H1 (cell line): ENCODE results near the gene MCRS1. TPM values are rescaled to one million over a fixed set of nuclear protein-coding genes. Genes with fewer than 3 reads are reported as not detected.
A peak's percentile ranks its signal among the peaks of the same experiment; 100 is the strongest.

ENCODE experiments used
- ASH2L ChIP-seq: fragments of 200-600, 300-600 bp; sonication (generic); IDR thresholded peaks from one replicate; pipeline ENCODE4 v1.7.1; 2017; ENCODE audit warnings: low read length
- CBX5 ChIP-seq: fragments of 300-800, 300-1000 bp; sonication (generic); IDR thresholded peaks from 2 replicates; pipeline ENCODE4 v1.7.1; 2016; ENCODE audit warnings: antibody characterized with exemption, low read length, low read depth
- CEBPB ChIP-seq: IDR thresholded peaks from 2 replicates; pipeline ENCODE4 v1.6.1; 2012; ENCODE audit warnings: low read depth, low read length
- CTBP2 ChIP-seq: IDR thresholded peaks from 2 replicates; pipeline ENCODE4 v1.7.0; 2011; ENCODE audit warnings: borderline replicate concordance, mild to moderate bottlenecking, moderate library complexity, mixed read lengths, low read length; ENCODE audit not compliant: insufficient read depth, insufficient read length
- FOSL1 ChIP-seq: IDR thresholded peaks from 2 replicates; pipeline ENCODE4 v1.6.1; 2011; ENCODE audit warnings: mild to moderate bottlenecking, low read depth, low read length, moderate library complexity; ENCODE audit not compliant: insufficient read depth
- GABPA ChIP-seq: IDR thresholded peaks from 2 replicates; pipeline ENCODE4 v1.6.1; 2011; ENCODE audit warnings: mild to moderate bottlenecking, low read length, moderate library complexity, borderline replicate concordance; ENCODE audit not compliant: insufficient read depth
- HDAC2 ChIP-seq, 2 experiments: fragments of 300-600 bp in 1 of 2; sonication (generic) in 1 of 2; IDR thresholded peaks; 2 replicates each; pipeline ENCODE4 v1.6.1; 2011 to 2012; ENCODE audit warnings: low read depth in 2 of 2, low read length in 2 of 2, mild to moderate bottlenecking in 2 of 2, moderate library complexity in 2 of 2, borderline replicate concordance in 1 of 2, inconsistent platforms in 1 of 2
- HDAC6 ChIP-seq: IDR thresholded peaks from one replicate; pipeline ENCODE4 v1.7.1; 2012; ENCODE audit warnings: low read depth, mild to moderate bottlenecking, inconsistent platforms, low read length, moderate library complexity
- JUND ChIP-seq: IDR thresholded peaks from 2 replicates; pipeline ENCODE4 v1.6.1; 2011; ENCODE audit warnings: mild to moderate bottlenecking, improper control_type of control experiment, low read length
- MAFK ChIP-seq: IDR thresholded peaks from 2 replicates; pipeline ENCODE4 v1.6.1; 2012; ENCODE audit warnings: low read depth, mild to moderate bottlenecking, improper control_type of control experiment, low read length
- POLR2AphosphoS5 ChIP-seq: IDR thresholded peaks from 2 replicates; pipeline ENCODE4 v1.6.1; 2011; ENCODE audit warnings: low read depth, low read length
- SP4 ChIP-seq: IDR thresholded peaks from 2 replicates; pipeline ENCODE4 v1.6.1; 2012; ENCODE audit warnings: low read length, inconsistent platforms
- SRF ChIP-seq: IDR thresholded peaks from 2 replicates; pipeline ENCODE4 v1.6.1; 2011; ENCODE audit warnings: mild to moderate bottlenecking, low read depth, low read length, moderate library complexity
- polyA plus RNA-seq, 7 experiments: library from polyadenylated mRNA; depleted of rRNA in 3 of 7; stranded (reverse) in 5 of 7; unstranded in 2 of 7; fragments of >200 nt in 5 of 7; fragments of 200-250 nt in 2 of 7; gene quantifications; 1 replicate in 5 of 7; 2 replicates in 1 of 7; 4 replicates in 1 of 7; pipeline versions ENCODE4 v1.2.1 to v1.2.3, GENCODE V29; 2011 to 2013; ENCODE audit warnings: missing spikeins in 2 of 7, mixed read lengths in 2 of 7
- total RNA-seq: library from RNA; stranded (reverse); fragmentation: NEBNext Ultra II Directional; extraction: Animal tissue kit (Norgen Biotek cat#: 25700); gene quantifications from 2 replicates; pipeline ENCODE4 v1.2.1, GENCODE V29; 2021
- TF ChIP-seq, protein P1 (sequence below): IDR thresholded peaks from 2 replicates; pipeline ENCODE4 v1.6.1; 2011; ENCODE audit warnings: low read length, improper control_type of control experiment
- TF ChIP-seq, protein P2 (sequence below): IDR thresholded peaks from 2 replicates; pipeline ENCODE4 v1.6.1; 2011; ENCODE audit warnings: low read depth, mild to moderate bottlenecking, low read length; ENCODE audit not compliant: insufficient read depth

The MCRS1 gene
- total and polyA plus RNA-seq, 2 of the 8 experiments (the other 6 are each of a cell fraction or from before 2014, with no cell fraction given) = 90.3 to 139 TPM

DNA sequence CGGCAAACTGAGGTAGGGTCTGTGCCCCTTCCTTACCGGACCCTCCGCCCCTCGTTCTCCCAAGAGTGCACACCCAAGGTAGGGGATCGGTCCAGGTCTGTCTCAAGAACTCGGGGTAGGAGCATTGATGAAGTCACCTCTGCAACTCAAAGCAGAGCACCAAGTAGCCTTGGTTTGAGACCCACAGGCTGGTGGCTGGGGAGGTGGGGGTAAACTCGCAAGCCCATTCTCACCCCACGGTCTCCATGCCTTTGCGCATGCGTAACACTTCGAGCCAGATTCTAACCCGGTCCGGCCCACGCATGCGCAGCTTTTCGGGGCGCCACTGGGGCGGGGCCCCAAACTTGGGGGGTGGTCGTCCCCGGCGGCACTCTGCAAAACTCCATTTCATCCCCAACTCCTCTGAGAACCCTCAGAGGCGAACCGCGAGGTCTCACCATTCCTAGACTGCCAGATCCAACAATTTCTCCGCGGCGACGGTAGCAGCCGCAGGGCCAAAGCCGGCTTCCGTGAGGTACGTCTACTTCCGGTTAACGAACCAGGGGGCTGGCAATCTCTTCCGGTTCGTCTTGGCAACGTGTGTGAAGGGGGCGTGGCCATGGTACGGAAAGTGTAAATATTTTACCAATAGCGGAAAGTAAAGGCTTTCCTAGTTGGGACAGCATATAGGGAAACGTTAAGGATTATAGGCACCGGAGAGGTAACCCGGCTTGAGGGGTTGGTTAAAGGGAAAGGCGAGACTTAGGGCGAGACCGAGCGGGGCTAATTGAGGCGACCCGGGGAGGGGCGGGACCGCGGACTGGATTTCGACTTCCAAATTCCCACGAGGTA is at the start of gene MCRS1 (continued):
- TF ChIP-seq SRF = no peak
- TF ChIP-seq CBX5 = no peak
- no peak; the same call in 1 of the 2 replicates for TF ChIP-seq JUND
- TF ChIP-seq MAFK = no peak
- TF ChIP-seq FOSL1 = no peak
- TF ChIP-seq, protein P1, sequence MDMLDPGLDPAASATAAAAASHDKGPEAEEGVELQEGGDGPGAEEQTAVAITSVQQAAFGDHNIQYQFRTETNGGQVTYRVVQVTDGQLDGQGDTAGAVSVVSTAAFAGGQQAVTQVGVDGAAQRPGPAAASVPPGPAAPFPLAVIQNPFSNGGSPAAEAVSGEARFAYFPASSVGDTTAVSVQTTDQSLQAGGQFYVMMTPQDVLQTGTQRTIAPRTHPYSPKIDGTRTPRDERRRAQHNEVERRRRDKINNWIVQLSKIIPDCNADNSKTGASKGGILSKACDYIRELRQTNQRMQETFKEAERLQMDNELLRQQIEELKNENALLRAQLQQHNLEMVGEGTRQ = no peak
- TF ChIP-seq SP4 = peak; percentile 95; the same call in 1 of the 2 replicates
- peak; percentile 98 for TF ChIP-seq POLR2AphosphoS5
- TF ChIP-seq, protein P2, sequence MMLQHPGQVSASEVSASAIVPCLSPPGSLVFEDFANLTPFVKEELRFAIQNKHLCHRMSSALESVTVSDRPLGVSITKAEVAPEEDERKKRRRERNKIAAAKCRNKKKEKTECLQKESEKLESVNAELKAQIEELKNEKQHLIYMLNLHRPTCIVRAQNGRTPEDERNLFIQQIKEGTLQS = peak; percentile 45; the same call in 1 of the 2 replicates
- no peak for TF ChIP-seq HDAC6
- TF ChIP-seq CEBPB = no peak
- peak in 1 of 2 experiments; percentile 86; a peak in 1 of 4 replicates for TF ChIP-seq HDAC2 (IDR thresholded peaks at IDR 0.05; ENCODE audit: borderline replicate concordance in 1 of 2, low read depth in 2 of 2, low read length in 2 of 2)
- TF ChIP-seq GABPA = peak; percentile 99
- TF ChIP-seq CTBP2 = no peak
- TF ChIP-seq ASH2L = peak; percentile 100
